Transverse colon (tissue), 4 donors: ENCODE data around the gene TPSAB1.

Source experiments
- EP300 ChIP-seq: sonication (generic); formaldehyde crosslinking; IDR thresholded peaks from one replicate; pipeline ENCODE4 v1.6.1; 2017; ENCODE audit warnings: antibody characterized with exemption, low read depth
- POLR2A ChIP-seq: fragments of 450-650 bp; IDR thresholded peaks from one replicate; pipeline ENCODE4 v1.6.1; 2016; ENCODE audit warnings: antibody characterized with exemption, mild to moderate bottlenecking, moderate library complexity
- POLR2AphosphoS5 ChIP-seq, 3 donors: sonication (generic); formaldehyde crosslinking; IDR thresholded peaks; one replicate each; pipeline ENCODE4 v1.6.1; 2016; ENCODE audit warnings: antibody characterized with exemption in 3 of 3
- TF ChIP-seq, protein P1 (sequence below), 5 experiments: fragments of 200-600 bp in 3 of 5; fragments of 450-650 bp in 2 of 5; sonication (generic) in 3 of 5; IDR thresholded peaks; 1 replicate in 2 of 5; 2 replicates in 3 of 5; pipeline ENCODE4 v1.5.1; 2016 to 2017; ENCODE audit warnings: antibody characterized with exemption in 5 of 5, inconsistent platforms in 3 of 5, mild to moderate bottlenecking in 2 of 5, moderate library complexity in 1 of 5

DNA sequence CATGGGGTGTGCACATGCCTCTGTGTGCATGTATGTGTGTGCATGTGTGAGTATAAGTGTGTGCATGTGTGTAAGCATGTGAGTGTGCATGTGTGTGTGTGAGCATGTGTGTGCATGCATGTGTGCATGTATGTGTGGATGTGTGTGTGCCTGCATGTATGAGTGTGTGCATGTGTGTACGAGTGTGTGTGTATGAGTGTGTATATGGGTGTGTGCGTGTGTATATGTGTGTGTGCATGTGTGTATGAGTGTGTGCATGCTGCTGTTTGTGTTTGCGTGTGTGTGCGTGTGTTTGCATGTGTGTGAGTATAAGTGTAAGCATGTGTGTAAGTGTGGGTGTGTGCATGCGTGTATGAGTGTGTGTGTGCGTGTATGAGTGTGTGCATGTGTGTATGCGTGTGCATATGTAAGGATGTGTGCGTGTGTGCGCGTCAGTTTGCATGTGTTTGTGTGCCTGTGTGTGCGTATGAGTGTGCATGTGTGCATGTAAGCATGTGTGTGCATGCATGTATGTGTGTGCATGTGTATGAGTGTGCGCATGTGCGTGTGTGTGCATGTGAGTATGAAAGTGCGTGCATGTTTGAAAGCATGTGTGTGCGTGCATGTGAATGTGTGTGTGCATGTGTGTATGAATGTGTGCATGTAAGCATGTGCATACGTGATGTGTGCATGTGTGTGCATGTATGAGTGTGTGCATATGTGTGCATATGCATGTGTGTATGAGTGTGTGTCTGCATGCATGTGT lies 24.0 kb downstream of the TPSAB1 start:
- TF ChIP-seq, protein P1, sequence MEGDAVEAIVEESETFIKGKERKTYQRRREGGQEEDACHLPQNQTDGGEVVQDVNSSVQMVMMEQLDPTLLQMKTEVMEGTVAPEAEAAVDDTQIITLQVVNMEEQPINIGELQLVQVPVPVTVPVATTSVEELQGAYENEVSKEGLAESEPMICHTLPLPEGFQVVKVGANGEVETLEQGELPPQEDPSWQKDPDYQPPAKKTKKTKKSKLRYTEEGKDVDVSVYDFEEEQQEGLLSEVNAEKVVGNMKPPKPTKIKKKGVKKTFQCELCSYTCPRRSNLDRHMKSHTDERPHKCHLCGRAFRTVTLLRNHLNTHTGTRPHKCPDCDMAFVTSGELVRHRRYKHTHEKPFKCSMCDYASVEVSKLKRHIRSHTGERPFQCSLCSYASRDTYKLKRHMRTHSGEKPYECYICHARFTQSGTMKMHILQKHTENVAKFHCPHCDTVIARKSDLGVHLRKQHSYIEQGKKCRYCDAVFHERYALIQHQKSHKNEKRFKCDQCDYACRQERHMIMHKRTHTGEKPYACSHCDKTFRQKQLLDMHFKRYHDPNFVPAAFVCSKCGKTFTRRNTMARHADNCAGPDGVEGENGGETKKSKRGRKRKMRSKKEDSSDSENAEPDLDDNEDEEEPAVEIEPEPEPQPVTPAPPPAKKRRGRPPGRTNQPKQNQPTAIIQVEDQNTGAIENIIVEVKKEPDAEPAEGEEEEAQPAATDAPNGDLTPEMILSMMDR (IDR thresholded peaks at IDR 0.05), result no peak
- TF ChIP-seq EP300 (no peak), POLR2A (no peak), POLR2AphosphoS5 (IDR thresholded peaks at IDR 0.05) (no peak)
